GM19025 (cell line): ENCODE measurements around the gene PIAS1.
"Not testable (repeated sequence)": the region's sequence is repeated elsewhere in the genome, so short reads cannot be mapped to it uniquely, and the experiment has no call there.

Experiments
- ATAC-seq: cut with Tn5 transposase; IDR thresholded peaks from one replicate; pipeline ENCODE4 v1.9.1; 2021; ENCODE audit warnings: mild to moderate bottlenecking, low read depth, moderate library complexity; ENCODE audit not compliant: unreplicated experiment

Gene PIAS1

DNA sequence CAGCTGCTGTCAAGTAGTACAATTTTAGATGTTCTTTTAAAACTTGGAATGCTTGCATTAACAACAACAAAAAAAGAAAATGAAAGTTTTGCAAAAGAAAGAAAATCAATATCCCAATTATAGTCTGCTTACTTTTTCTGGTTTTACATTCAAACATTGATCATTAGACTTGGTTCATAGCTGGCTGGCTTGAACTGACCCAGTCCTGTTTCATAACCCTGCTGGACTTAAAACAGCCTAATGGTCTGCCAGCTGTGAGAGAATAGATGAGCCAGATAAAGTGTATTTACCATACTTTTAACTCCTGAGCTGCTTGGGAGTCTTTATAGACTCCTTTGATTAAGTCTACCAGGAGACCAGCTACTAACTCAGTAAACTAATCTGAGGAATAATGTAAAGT is 59.2 kb downstream of the PIAS1 start:
- no peak for ATAC-seq

DNA sequence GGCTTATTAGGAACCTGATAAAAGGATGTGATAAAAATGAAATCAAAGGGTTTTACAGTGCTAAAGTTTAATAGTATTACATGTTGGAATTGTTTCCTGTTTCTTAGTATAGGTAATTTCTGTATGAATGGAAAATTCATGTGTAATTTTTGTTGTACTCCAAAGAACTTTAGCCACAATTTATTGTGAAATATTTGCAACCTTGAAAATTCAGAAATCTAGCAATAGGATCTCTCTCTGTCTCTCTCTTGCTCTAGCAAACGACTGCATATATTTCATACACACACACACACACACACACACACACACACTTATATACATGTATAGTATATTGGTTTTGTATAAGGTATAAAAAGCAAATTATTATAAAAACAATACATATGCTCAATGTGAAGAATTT is 59.6 kb downstream of the PIAS1 start:
- ATAC-seq: no peak

DNA sequence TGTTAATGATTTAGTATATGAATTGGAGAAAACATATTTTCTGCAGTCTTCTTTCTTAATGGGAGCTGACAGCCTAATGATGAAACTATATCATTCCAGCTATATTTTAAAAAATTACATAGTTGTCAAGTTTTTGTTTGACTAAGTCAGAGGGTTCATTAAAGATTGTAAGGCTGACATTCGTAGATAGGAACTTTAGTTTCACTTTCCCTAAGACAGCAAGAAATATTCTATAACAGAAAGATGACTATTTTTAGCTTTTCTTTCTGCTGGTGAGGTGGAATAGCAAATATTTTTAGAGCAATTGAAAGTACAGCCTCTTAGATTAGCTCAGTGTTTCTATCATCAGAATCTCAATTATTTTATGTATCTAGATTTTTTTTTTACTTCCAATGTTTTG is 60.2 kb downstream of the PIAS1 start:
- no peak for ATAC-seq

DNA sequence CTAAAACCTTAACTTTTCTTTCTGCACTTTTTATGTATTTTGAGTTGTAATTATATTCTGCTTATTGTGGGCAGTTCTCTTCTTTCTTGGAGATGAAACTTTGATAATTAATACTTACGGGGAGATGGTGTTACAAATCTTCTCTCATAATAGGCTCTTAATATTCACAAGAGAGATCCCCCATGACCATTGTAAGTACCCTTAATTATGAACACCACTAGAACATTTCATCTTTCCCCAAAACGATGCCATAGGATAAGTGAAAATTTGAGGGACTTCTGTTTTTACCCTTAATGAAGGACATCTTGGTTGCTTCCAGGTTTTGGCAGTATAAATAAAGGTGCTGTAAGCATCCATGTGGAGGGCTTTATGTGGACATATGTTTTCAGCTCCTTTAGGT is 60.7 kb downstream of the PIAS1 start:
- ATAC-seq: no peak

DNA sequence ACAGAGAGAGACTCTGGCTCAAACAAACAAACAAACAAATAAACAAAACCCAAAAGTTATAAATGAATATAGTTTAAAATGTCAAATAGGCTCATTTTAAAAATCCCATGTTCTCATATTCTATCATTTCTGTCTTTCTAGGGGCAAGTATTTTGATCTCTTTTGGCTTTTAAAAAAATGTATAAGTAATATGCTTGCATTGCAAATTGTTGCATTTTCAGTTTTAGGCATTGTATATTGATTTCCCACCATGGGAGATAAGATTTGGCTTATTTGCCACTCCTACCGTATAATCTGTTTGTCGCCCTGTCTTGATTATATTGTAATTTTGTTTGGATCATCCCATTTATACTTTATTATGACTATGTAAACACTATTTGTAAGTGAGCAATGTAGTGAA is 70.6 kb downstream of the PIAS1 start:
- no peak for ATAC-seq

DNA sequence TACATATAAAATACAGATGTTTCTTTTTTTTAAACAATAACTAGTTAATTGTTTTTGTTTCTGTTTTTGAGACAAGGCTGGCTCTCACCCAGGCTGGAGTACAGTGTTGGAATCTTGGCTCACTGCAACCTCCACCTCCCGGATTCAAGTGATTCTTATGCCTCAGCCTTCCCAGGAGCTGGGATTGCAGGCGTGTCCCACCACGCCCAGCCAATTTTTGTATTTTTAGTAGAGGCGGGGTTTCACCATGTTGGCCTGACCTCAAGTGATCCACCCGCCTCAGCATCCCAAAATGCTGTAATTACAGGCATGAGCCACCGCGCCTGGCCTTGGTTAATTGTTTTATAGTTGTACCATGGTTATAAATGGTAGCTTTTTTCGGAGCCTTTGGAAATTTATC is 72.3 kb downstream of the PIAS1 start:
- no peak for ATAC-seq

DNA sequence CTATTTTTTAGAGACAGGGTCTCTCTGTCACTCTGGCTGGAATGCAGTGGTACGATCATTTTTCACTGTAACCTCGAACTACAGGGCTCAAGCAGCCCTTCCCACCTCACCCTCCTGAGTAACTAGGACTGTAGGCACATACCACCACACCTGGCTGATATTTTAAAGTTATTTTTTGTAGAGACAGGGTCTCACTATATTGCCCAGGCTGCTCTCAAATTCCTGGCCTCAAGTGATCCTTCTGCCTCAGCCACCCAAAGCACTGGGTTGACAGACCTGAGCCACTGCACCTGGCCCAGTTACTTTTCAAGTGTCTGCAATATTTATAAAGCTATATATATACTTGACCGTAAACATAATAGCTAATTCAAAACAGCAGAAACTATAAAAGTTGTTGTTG is 75.0 kb downstream of the PIAS1 start:
- ATAC-seq: no peak

DNA sequence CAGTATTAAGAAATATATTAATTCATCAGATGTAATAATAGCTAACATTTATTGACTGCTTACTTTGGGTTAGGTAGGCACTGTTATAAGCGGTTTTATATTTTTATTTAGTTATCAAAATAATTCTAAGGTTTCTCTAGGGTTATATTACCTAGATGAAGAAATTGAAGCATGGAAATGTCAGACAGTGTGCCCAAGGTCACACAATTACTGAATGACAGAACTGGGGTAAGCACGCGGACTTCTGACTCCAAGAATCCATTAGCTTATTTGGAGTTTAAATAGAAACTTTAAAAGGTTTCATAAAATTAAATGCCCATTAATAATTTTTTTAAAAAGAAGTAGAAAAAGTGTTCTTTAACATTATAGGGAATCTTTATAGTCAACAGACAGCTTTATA is 76.7 kb downstream of the PIAS1 start:
- ATAC-seq: no peak

DNA sequence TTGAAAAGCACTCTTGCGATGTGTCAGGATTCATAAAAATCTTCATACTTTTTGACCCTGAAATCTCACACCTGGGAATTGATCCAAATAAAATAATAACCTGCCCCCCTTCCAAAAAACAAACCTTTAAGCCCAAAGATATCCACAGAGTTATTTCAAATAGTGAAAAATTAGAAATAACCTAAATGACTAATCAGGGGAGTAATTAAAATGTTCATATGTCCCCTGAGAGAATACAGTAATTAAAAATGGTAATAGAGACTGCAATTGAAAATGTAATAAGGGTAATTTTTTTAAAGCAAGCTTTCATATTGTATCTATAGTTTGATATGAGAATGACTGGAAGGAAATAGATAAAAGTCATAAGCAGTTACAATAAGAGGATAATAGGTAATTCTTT is 83.0 kb downstream of the PIAS1 start:
- no peak for ATAC-seq

DNA sequence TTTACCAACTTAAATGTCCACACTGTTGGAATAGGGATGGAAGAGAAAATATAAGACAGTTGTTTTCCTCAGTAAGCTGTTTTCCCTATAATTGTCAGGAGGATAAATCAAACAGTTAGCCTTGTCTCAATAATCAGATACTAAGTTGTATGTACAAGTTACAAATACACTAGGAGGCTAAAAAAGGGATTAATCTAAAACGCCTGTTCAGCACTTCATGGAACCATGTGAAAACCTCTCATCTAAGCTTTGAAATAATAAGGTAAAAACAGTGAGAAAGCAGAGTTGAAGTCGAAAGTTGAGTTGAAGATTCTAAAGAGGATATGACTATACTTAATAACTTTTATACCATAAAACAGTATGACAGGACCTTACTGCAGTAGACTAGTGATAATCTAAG is 89.0 kb downstream of the PIAS1 start:
- ATAC-seq: no peak

DNA sequence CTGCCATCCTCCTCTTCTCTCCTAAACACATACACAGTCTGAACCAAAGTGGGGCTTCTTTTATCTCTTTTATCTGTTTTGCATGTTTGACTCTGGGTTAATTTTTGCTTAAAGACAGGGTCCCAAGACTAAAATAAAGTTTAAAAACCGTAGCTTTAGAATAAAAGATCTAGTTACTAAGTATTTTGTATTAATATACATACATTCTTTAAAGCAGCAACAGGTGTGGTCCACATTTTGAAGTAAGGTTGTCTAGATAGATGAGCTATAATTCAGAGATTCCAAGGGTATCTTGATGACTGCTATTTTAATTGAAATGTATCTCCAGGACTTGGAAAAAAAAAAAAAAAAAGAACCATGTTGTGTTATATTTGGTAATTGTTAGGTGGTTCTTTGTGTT is 89.7 kb downstream of the PIAS1 start:
- no peak for ATAC-seq

DNA sequence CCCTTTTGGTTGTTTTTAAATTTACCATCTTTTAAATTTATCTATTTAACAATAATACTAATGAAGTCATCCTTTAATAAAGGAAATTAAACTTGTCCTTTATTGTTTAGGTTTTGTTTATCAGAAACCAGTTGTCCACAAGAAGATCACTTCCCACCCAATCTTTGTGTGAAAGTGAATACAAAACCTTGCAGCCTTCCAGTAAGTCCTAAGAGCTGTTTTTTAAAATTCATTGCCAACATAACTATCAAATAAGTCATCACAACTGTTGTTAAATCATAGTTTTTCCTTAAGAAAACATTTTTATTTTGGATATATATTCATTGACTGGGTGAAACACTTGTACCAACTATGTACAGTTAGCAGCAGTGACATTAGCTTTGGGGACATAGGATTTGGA is 91.6 kb downstream of the PIAS1 start:
- no peak for ATAC-seq

DNA sequence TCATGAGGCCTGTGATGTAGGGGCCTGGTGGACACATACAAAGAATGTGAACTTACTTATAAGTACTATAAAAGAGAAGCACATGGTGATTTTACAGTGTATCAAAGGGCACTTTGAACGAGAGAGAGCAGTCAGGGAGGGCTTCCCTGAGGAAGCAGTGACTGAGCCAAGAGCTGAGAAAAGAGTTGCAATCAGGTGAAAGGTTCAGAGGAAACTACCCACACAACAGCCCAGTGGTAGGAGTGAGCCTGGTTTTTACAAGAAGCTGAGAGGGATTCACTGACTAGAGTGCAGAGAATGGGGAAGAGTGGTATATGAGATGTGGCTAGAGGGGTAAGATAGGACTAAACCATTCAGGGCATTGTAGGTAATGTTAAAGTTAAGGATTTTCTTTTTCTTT is 93.9 kb downstream of the PIAS1 start:
- no peak for ATAC-seq

DNA sequence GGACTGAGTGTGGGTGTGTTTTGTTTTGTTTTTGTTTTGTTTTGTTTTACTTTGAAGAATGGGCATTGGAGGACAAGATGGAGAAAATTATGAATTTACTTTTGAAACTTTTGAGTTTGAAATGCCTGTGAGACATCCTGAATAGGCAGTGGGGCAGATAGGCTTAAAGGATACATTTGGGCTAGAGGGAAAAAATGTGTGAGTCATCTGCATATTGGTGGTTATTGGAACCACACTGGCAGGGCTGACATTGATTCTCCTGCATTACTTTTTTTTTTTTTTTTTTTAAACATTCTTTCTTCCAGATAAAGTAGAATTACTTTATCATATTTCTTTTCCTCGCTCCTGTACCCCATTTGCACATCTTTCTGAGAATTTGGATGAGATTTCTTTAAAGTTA is 94.9 kb downstream of the PIAS1 start:
- ATAC-seq: no peak

DNA sequence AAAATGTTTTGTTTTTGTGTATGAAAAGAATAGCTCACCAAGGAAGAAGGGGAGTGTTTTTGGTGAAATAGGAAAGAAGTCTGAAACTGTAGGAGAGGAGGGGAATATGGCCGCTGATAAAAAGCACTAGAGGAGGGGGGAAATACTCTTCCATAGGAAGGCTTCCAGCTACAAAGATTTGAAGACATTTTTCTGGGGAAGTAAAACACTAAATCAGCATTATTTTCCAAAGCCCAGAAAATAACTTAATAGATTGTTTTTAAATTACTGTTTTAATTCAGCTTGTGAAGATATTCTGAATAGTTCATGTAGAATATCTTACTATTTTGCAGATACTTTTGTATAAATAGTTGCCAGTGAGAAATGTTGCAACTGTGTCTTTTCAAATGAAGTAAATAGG is 96.1 kb downstream of the PIAS1 start:
- ATAC-seq: no peak

DNA sequence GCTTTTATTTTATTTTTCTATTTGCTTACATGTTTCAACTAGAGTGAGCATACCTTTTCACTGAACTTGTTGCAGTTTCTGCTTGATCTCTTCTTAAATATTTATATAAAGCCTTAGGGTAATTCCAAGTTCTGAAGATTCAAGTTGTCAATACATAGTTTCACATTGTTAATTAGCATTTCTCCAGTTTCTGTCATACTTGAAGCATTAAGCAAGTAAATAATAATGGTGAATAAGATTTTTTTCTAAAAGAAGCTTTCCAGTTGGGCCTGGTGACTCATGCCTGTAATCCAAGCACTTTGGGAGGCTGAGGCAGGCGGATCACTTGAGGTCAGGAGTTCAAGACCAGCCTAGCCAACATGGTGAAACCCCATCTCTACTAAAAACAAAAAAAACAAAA is 97.2 kb downstream of the PIAS1 start:
- ATAC-seq: no peak

DNA sequence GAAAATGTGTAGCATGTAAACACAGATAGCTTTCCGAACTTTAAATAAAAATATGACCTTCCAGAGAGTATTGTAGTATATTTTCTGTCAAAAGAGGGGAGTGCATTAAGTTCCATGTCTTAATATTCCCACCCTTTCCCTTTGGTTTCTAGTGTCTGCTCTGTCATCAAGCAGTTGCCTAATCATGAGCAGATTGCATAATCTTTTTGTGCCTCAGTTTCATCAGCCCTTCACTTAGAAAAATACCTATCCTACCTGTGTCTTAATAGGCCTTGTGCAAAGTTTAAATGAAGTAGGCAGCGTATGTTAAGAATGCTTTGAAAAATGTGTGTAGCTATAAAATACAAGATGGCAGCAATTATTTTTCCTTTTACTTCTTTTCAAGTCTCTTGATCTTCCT is 98.2 kb downstream of the PIAS1 start:
- ATAC-seq: no peak

DNA sequence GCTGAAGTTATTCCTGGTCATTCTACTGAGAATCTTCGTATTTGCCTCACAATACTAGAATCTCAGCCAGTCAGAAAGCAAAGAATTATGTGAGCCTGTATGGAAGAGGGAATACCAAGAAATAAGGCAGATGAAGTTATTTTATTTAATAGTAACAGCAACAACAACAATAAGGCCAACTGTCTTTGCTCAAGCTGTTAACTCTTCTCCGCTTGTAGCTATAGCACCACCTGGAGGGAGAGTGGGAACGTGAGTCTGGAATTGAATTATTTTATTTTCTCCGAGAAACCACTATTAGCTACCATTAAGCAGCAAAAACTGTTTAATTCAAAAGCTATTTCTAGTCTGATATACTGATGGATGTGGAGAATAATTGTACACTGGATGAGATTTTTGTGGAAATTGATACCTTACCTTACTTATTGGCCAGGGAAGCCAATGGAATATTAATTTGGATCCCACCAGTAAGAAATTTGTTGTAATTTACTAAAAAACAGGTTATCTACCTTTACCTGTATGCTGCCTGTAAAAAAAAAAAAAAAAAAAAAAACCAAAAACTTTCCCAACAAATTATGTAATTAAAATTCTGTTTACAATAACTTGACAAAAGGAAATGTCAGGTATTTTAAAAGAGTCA is 100.9 kb downstream of the PIAS1 start:
- ATAC-seq: no peak

DNA sequence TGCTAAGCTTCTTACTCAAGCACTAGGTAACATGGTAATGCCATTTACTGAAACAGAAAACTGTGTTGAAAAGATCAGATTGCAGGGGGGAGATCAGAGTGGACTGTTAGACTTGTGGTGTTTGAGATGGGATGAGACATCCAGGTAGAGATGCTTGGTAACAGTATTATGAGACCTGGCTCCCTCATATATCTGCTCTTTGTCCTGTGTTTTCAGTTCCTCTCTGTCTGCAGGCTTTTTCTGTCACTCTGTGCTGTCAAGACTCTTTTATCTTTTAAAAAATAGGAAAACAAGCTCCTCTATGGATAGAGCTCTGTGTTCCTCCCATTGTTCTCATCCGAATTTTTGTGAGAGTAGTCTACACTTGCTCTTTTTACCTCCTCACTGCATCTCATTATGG is 103.0 kb downstream of the PIAS1 start:
- ATAC-seq: no peak

DNA sequence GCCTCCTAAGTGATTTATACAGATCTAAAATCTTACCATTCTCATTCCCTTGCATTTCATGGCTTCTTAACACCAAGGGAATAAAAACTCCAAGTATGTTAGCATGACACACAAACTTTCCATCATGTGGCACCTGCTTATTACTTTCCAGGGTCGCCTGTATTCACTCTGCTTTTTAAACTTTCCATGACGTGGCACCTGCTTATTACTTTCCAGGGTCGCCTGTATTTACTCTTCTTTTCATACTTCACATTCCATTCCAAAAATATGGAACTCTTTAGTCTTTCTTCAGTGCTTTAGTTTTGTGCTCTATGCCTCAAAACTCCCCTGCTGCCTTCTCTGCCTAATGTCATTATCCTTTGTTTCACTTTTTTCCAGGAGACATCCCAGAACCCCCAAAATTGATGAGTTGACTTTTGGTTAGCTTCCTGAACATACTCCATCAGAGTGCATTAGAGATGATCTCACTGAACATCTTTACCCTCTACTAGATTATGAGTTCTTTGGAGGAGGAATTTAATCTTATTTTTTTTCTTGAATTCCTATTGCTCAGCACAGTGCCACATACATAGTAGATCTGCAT is 104.0 kb downstream of the PIAS1 start:
- no peak for ATAC-seq

DNA sequence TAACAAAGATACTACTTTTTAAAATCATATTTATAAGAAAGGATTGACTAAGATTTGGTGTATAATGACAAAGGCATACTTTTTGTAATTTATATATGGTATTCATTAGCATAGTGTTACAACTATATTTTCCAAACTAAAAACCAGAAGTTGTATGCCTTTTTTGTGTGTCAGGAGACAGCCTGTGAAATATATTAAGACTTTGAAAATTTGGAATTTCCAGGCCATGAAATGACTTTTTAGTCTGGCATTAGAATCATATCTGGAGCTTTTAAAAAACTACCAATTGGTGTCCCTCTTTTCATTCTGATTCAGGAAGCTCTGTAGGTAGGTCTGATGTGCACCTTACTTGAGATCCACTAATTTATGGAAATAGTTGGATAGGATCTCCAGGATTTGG is 109.1 kb downstream of the PIAS1 start:
- no peak for ATAC-seq

DNA sequence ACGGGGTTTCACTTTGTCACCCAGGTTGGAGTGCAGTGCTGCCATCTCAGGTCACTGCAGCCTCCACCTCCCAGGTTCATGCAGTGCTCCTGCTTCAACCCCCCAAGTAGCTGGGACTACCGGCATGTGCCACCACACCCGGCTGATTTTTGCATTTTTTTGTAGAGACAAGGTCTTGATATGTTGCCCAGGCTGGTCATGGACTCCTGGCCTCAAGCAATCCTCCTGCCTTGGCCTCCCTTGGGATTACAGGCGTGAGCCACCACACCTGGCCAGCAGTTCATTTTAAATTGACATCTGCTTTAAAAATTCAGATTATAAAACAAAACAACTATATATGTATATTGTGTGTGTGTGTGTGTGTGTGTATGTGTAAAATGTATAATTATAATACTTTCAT is 112.7 kb downstream of the PIAS1 start:
- ATAC-seq: no peak

DNA sequence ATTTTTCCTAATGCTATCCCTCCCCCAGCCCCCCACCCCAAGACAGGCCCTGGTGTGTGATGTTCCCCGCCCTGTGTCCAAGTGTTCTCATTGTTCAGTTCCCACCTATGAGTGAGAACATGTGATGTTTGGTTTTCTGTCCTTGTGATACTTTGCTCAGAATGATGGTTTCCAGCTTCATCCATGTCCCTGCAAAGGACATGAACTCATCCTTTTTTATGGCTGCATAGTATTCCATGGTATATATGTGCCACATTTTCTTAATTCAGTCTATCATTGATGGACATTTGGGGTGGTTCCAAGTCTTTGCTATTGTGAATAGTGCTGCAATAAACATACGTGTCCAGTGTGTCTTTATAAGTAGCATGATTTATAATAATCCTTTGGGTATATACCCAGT is 117.9 kb downstream of the PIAS1 start:
- not testable (repeated sequence) for ATAC-seq
